Esophagus squamous epithelium (tissue), 5 donors: ENCODE data around the gene CDH13. TPM values are rescaled to one million over a fixed set of nuclear protein-coding genes. Genes with fewer than 3 reads are reported as not detected.

Experiments used
- DNase-seq: peaks from one replicate; lab custom pipeline; 2025; lab: John Stamatoyannopoulos, UW
- H3K27ac ChIP-seq, 4 donors: fragments of 200-600 bp; sonication (generic); one replicate each; pipeline ENCODE4 v1.5.1; 2016 to 2019; ENCODE audit warnings: mild to moderate bottlenecking in 1 of 4
- H3K27me3 ChIP-seq, 4 donors: fragments of 200-600 bp; sonication (generic); 1 replicate in 3 of 4; 2 replicates in 1 of 4; pipeline versions ENCODE4 v1.5.1 to v1.6.0; 2017 to 2021; ENCODE audit warnings: antibody characterized with exemption in 1 of 4
- H3K36me3 ChIP-seq, 3 donors: fragments of 200-600 bp; sonication (generic); one replicate each; pipeline ENCODE4 v1.5.1; 2016 to 2019
- H3K4me1 ChIP-seq, 3 donors: fragments of 200-600 bp; sonication (generic); one replicate each; pipeline ENCODE4 v1.5.1; 2017 to 2019
- H3K4me3 ChIP-seq, 4 donors: fragments of 200-600 bp; sonication (generic); 1 replicate in 3 of 4; 2 replicates in 1 of 4; pipeline ENCODE4 v1.5.1; 2016 to 2019; ENCODE audit warnings: mild to moderate bottlenecking in 2 of 4, moderate library complexity in 1 of 4
- H3K9me3 ChIP-seq, 3 donors: fragments of 200-600 bp; sonication (generic); one replicate each; pipeline ENCODE4 v1.5.1; 2016 to 2019
- POLR2A ChIP-seq, 4 donors: fragments of 450-650 bp; IDR thresholded peaks; one replicate each; pipeline ENCODE4 v1.6.1; 2017; ENCODE audit warnings: antibody characterized with exemption in 4 of 4, mild to moderate bottlenecking in 4 of 4, moderate library complexity in 3 of 4
- WGBS, 2 donors: methylation state at CpG; one replicate each; pipeline ENCODE4 v1.1.5; 2018; 5-methylcytosine and 5-hydroxymethylcytosine counted together
- intact Hi-C: fragments of 100-400 bp; cut with DNase I; formaldehyde crosslinking; loops from one replicate; pipeline ENCODE4 v1.15.0; 2022
- total RNA-seq, 4 donors: library from RNA; depleted of rRNA; stranded (reverse); fragments of >200 nt; gene quantifications; one replicate each; pipeline ENCODE4 v1.1.0, GENCODE V29; 2016
- TF ChIP-seq, protein P1 (sequence below), 6 experiments: fragments of 450-650 bp in 4 of 6; fragments of 200-600 bp in 2 of 6; sonication (generic) in 2 of 6; IDR thresholded peaks; one replicate each; pipeline ENCODE4 v1.5.1; 2016 to 2019; ENCODE audit warnings: antibody characterized with exemption in 6 of 6, mild to moderate bottlenecking in 4 of 6, moderate library complexity in 4 of 6
- donor health status: DM: yes; HTN: yes; CAD: no.

CDH13 gene
- total RNA-seq, 4 donors from 2014 or later = 6.9 to 31.9 (median 21.1) TPM

DNA sequence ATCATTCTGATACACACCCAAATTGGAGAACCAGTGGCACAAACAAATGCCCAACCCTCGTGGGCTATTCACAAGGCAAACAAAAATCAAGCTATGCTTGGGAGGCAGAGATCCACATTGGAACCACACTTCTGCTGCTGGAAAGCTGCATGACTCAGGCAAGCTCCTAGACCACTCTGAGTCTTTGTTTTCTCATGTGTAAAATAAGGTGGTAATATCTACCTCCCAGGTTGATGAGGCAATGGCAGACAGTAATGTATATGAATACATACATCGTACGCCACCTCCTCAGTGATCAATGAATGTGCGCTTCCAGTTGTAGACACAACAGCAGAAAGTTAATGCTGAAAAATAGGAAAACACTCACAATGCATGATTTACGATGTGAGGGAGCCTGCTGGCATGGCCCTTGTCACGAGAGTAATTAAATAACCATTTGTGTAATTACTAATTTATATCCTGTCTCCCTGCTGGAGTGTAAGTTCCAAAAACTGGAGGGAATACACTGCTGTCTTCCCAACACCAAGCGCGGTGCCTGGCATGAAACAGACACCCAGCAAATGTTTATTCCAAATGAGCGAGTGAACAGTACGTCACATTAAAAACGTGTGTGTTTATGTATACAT lies 1111.1 kb downstream of the CDH13 start:
- intact Hi-C loops = no loop called here
- WGBS, 2 donors = 52 to 59% methylated on average over 10 to 11 of the region's 11 CpGs

DNA sequence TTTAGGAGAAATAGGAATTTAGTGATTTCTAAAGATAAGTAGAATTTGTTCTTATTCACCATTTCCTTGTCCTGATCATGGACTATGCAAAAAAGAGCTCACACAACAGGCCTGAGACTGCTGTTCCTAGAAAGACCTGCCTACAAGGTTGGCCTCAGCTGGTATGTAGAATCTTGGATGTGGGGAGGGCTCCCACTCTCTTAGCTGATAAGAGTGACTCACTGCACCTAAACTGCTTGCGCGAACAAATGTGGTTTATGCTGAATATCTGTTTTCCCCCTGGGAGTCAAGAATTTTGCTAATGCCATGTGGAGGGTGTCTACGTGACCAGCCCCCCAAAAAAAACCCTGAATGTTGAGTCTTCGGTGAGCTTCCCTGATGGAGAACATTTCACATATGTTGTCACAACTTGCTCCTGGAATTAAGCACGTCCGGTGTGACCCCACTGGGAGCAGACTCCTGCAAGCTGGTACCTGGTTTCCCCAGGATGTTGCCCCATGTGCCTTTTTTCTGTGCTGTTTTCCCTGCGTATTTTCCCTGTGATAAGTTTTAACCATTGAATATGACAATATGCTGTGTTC lies 1112.2 kb downstream of the CDH13 start:
- peaks cover 0 to under 1% (median 0%) of the 10 kb centered on the region in 3 donors for H3K4me1 ChIP-seq
- H3K27me3 ChIP-seq = no peaks in the 10 kb centered on the region
- no peak for TF ChIP-seq POLR2A (IDR thresholded peaks at IDR 0.05)
- TF ChIP-seq, protein P1, sequence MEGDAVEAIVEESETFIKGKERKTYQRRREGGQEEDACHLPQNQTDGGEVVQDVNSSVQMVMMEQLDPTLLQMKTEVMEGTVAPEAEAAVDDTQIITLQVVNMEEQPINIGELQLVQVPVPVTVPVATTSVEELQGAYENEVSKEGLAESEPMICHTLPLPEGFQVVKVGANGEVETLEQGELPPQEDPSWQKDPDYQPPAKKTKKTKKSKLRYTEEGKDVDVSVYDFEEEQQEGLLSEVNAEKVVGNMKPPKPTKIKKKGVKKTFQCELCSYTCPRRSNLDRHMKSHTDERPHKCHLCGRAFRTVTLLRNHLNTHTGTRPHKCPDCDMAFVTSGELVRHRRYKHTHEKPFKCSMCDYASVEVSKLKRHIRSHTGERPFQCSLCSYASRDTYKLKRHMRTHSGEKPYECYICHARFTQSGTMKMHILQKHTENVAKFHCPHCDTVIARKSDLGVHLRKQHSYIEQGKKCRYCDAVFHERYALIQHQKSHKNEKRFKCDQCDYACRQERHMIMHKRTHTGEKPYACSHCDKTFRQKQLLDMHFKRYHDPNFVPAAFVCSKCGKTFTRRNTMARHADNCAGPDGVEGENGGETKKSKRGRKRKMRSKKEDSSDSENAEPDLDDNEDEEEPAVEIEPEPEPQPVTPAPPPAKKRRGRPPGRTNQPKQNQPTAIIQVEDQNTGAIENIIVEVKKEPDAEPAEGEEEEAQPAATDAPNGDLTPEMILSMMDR (IDR thresholded peaks at IDR 0.05) = no peak
- H3K4me3 ChIP-seq = no peak overlapping the region
- H3K27ac ChIP-seq = no peak overlapping the region
- no peaks in the 10 kb centered on the region for H3K36me3 ChIP-seq
- 78 to 84% methylated on average over 5 to 6 of the region's 7 CpGs for WGBS, 2 donors
- H3K9me3 ChIP-seq = no peaks in the 10 kb centered on the region
- intact Hi-C loops = no loop called here
- no peak for DNase-seq

More for the DNA sequence above, 1111.1 kb downstream of the CDH13 start:
- Histone ChIP-seq H3K4me3 (no peak overlapping the region), H3K27me3 (no peaks in the 10 kb centered on the region), H3K9me3 (no peaks in the 10 kb centered on the region), H3K36me3 (no peaks in the 10 kb centered on the region), H3K27ac (no peak overlapping the region), H3K4me1 (no peaks in the 10 kb centered on the region)
- DNase-seq = no peak
- TF ChIP-seq POLR2A (IDR thresholded peaks at IDR 0.05) = no peak
- TF ChIP-seq, protein P1 (IDR thresholded peaks at IDR 0.05) = no peak

DNA sequence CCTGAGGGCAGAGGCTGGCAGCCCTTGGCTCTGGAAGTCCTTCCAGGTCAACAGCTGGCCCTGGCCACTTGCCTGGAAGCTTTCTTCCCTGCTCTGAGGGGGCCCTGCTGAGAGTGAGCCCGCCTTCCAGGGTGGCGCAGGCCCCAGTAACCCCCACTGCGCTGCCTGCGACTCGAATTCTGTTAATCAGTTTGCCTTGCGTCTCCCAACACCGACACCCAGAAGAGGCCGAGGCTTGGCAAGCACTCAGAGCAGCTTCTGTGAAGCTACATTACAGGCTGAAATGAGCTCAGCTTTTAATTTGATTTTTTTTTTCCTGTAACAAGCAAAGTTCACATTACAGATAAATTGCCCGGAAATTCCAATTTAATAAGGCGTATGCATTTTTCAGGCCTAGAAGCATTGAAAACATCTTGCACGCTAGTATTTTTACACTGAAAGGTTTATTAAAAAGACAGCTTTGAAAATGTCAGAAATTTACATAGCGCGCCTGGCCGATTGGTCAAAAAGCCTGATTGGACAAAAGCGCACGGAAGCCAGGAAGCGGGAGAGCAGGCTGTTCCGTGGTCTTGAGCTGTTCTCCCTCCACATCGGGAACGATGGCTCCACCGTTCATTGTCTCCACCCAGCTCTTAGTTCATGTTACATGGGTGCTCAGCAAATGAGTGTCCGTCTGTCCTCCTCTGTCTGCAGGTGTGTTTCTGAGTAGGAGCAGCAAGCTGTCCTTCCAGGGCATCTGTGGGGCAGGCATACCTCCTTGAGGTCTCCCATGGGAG lies 1115.5 kb downstream of the CDH13 start:
- 74 to 83% methylated on average over 15 to 20 of the region's 22 CpGs for whole genome bisulfite sequencing, 2 donors
- Histone ChIP-seq H3K4me3 (no peak overlapping the region), H3K36me3 (no peaks in the 10 kb centered on the region), H3K27me3 (no peaks in the 10 kb centered on the region), H3K27ac (no peak overlapping the region), H3K4me1 (peaks cover 0 to 9% (median 0%) of the 10 kb centered on the region in 3 donors), H3K9me3 (no peaks in the 10 kb centered on the region)
- no peak for TF ChIP-seq POLR2A (IDR thresholded peaks at IDR 0.05)
- TF ChIP-seq, protein P1 (IDR thresholded peaks at IDR 0.05) = no peak
- intact Hi-C loops = no loop called here
- DNase-seq = no peak

DNA sequence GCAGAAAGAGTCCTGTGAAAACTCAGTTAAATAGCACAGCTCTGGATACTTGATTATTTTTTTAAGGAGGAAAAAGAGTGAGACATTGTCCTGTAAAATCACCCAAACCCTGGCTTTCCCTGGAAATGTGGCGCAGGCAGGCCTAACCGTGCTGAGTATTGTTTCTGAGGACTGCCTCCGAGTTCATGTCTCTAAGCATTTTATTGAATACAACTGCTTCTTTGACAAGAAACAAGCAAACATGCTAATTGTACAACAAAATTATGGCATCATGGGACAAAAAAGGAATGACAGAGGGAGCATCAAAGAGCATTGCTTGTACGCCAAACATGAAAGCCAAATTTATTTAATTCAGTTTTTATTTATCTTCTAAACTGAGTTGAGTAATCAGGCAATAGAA lies 1116.5 kb downstream of the CDH13 start:
- H3K27me3 ChIP-seq = no peaks in the 10 kb centered on the region

More for the DNA sequence above, 1116.5 kb downstream of the CDH13 start:
- 87 to 97% methylated on average over 4 of the region's 4 CpGs for WGBS, 2 donors
- DNase-seq = no peak
- no peak for TF ChIP-seq POLR2A (IDR thresholded peaks at IDR 0.05)
- TF ChIP-seq, protein P1 (IDR thresholded peaks at IDR 0.05) = no peak
- Histone ChIP-seq H3K36me3 (no peaks in the 10 kb centered on the region), H3K4me1 (peaks cover 0 to 9% (median 0%) of the 10 kb centered on the region in 3 donors), H3K9me3 (no peaks in the 10 kb centered on the region), H3K27ac (no peak overlapping the region), H3K4me3 (no peak overlapping the region)
- intact Hi-C loops = no loop called here
